ENCODE results near the gene KRT24. TPM values are rescaled to one million over a fixed set of nuclear protein-coding genes. Genes with fewer than 3 reads are reported as not detected.
A peak's percentile ranks its signal among the peaks of the same experiment; 100 is the strongest.
"Not testable (repeated sequence)": the region's sequence is repeated elsewhere in the genome, so short reads cannot be mapped to it uniquely, and the experiment has no call there.

Gene KRT24
- not detected in 2 replicates for total RNA-seq (2014; rRNA removed; shearing (Covaris generic); ENCODE audit: low replicate concordance)

DNA sequence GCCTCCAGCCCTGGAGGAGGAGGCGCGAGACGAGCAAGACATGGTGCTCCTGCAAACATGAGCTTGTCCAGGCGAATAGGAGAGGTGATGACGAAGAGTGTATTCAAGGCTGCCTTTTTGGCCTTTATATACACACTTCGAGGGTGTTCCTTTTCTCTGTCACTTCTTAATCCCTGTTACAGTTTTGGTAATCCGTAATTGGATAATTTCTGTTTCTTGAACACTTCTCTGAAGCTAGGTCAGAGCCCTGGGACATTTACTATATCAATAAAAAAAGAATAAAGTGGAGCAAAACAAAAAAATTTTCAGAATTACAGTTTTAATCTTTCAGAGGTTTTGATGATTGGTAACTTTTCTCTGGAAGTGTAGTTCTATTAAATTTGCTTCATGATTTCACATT lies at the start of gene KRT24:
TSS of gene KRT24 (minus strand) at position 101 of the 400 bp plus-strand sequence. CDS start at position 42, 59 bp downstream.
- Histone ChIP-seq H3K9me3 (no peaks in the 10 kb centered on the region), H3K27me3 (no peaks in the 10 kb centered on the region; the same call in 1 of the 2 replicates), H3K4me3 (no peak within 1 kb of the TSS), H3K36me3 (no peaks in the 10 kb centered on the region)
- no peak for DNase-seq

DNA sequence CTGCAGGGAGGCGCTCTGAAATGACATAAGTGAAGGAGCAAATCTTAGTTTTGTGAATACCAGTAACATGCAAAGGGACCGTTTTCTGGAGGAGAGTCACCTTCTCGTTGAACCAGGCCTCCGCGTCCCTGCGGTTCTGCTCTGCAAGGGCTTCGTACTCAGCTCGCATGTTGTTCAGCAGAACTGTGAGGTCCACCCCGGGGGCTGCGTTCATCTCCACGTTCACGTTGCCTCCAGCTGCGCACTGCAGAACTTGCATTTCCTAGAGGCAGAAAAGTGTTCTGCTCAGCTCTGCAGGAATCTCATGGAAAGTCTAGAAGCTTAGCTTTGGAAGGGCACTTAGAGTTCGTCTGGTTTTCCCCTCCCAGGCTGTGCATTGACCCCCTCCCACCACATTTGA lies 47.5 kb upstream of the KRT24 start:
- Histone ChIP-seq H3K36me3 (no peaks in the 10 kb centered on the region), H3K4me3 (no peak overlapping the region), H3K9me3 (no peaks in the 10 kb centered on the region), H3K27me3 (peaks cover 10% of the 10 kb centered on the region)
- no peak for DNase-seq

DNA sequence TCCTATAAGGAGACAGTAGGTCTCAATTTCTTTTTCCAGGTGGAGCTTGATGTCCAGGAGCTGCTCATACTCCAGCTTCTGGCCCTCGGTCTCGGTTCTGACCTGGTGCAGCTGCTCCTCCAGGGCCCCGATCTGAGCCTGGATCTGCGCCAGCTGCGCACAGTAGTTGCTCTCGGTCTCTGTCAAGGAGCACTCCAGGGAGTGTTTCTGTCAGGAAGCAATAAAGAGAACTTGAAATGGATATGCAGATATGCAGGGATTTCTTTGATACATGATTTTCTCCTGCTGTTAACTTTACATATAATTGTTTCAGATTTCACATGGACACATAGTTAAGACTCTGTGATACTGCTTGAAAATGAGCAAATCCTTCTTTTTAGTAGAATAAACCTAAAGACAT lies 46.8 kb upstream of the KRT24 start:
- Histone ChIP-seq H3K9me3 (no peaks in the 10 kb centered on the region), H3K36me3 (no peaks in the 10 kb centered on the region), H3K27me3 (peaks cover 10% of the 10 kb centered on the region), H3K4me3 (no peak overlapping the region)
- no peak for DNase-seq

- DNase-seq, H3K27me3 ChIP-seq: not testable (repeated sequence)
Measured at GRCh38 chr17:40748666-40749065, 45.1 kb upstream of the KRT24 start.

GRCh38 chr17:40738553-40738952 lies 35.0 kb upstream of the KRT24 start:
- DNase-seq: no peak
- peaks cover 6% of the 10 kb centered on the region; the same call in 1 of the 2 replicates for H3K27me3 ChIP-seq
- no peak overlapping the region for H3K4me3 ChIP-seq
- H3K36me3 ChIP-seq: no peaks in the 10 kb centered on the region
- H3K9me3 ChIP-seq: peaks cover 12% of the 10 kb centered on the region

More at GRCh38 chr17:40748666-40749065, 45.1 kb upstream of the KRT24 start:
- H3K9me3 ChIP-seq, H3K4me3 ChIP-seq, H3K36me3 ChIP-seq: not testable (repeated sequence)

DNA sequence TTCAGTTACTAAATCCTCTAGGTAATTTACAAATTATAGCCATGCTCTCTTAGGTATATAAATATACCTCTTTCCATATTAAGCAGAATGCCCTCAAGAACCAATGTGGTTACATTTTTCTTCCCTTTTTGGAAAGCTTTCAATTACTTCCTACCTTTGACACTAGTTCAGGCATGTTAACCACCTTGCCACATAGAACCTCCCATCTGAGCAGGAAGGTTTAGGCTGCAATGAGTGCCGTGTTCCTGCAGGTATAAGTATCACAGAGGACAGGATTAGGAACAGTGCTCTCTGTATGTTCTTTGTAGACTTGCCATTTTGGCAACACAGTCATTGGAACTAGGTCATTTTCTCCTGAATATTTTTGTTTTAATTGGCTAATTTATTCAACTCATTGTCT lies 31.5 kb upstream of the KRT24 start:
- DNase-seq: no peak
- H3K27me3 ChIP-seq: no peaks in the 10 kb centered on the region
- H3K9me3 ChIP-seq: no peaks in the 10 kb centered on the region

DNA sequence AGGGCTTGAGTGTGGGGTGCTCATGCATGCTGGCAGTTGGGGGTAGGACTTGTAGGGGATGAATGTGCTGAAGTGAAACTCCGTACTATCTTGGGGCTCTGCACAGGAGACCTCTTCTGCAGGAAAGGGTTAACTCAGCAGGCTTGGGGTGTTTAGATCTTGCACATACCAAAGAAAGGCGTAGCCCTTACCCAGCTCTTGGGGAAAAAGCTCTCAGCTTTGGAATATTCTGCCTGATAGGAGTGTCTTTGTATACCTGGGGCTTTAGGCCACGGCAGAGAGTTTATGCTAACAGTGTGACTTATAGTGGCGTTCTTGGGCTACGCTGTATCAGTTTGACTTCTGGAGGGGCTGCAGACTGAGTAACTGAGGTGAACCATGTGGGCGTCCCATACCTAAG lies 30.5 kb upstream of the KRT24 start:
- no peak overlapping the region for H3K4me3 ChIP-seq
- no peaks in the 10 kb centered on the region for H3K9me3 ChIP-seq
- no peaks in the 10 kb centered on the region for H3K36me3 ChIP-seq
- DNase-seq: no peak
- H3K27me3 ChIP-seq: no peaks in the 10 kb centered on the region

More for the DNA sequence above, 31.5 kb upstream of the KRT24 start:
- Histone ChIP-seq H3K36me3 (no peaks in the 10 kb centered on the region), H3K4me3 (no peak overlapping the region)

GRCh38 chr17:40730970-40731369 lies 27.4 kb upstream of the KRT24 start:
- Histone ChIP-seq H3K27me3 (no peaks in the 10 kb centered on the region), H3K36me3 (no peaks in the 10 kb centered on the region), H3K4me3 (no peak overlapping the region), H3K9me3 (no peaks in the 10 kb centered on the region)
- no peak for DNase-seq

DNA sequence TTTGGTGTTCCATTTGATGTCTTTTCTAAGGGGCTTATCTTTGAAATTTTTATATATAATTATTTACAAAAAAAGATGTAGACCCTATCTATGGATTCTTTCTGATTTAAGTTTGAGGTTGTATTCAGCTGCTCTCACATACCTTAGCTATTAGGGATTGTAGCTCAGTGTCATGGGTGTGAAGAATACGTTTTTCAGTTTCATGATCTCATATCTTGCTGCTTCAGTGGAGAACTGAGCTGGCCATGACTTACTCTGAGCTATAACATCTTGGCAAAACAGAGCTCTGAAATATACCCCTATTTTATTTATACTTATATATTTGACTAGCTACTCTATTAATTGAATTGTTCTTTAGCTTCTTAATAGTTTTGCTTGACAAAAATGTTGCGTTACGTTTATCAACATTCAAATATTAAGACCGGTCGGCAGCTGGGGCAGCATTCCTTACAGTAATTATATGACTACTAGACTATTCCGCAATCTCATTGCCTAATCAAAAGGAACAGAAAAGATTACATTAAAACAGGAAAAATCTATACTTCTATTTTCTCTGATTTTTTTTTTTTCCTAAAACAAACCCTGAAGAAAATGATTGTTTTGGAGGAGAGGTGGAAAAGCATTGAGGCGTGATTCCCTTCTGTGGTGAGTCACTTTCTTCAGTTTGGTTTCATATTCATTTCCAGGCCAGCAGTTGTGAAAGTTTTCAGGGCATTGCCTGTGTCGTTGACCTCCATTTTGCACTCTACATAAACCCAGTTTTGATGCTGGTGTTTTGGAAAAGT lies 24.1 kb upstream of the KRT24 start:
- Histone ChIP-seq H3K4me3 (no peak overlapping the region), H3K36me3 (no peaks in the 10 kb centered on the region), H3K27me3 (no peaks in the 10 kb centered on the region), H3K9me3 (no peaks in the 10 kb centered on the region)
- DNase-seq: peak; percentile 49

DNA sequence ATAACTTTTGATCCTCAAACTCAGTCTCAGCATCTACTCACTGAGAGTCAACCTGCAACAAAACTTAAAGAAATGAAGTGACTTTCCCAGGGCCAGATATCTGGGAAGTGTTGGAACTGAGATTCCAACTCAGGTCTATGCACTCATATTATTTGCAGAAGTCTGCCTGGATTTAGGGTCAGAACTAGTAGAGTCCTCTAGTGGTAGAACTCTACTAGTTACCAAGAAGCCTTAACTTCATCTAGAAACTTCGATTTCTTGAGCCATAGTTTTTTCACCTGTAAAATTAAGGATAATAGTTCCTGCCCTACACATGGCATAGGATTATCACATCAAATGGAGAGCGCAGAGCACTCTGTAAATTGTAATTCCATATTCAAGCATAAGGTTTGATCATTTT lies 23.4 kb upstream of the KRT24 start:
- H3K36me3 ChIP-seq: no peaks in the 10 kb centered on the region
- no peak overlapping the region for H3K4me3 ChIP-seq
- no peak for DNase-seq
- H3K9me3 ChIP-seq: no peaks in the 10 kb centered on the region
- H3K27me3 ChIP-seq: no peaks in the 10 kb centered on the region

DNA sequence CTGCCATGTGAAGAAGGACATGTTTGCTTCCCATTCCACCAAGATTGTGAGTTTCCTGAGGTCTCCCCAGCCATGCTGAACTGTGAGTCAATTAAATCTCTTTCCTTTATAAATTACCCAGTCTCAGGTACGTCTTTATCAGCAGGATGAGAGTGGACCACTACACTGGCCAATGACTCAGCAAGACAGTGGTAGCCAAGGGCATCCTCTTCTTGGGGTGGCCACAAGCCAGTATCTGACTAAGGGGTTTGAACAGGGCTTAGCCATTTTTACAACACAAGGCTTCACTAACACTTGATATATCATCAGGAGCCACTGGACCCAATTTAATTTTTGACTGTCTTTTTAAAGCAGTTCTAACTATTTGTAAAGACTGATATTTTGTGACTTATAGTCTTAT lies 21.1 kb upstream of the KRT24 start:
- no peak overlapping the region for H3K4me3 ChIP-seq
- no peaks in the 10 kb centered on the region for H3K9me3 ChIP-seq
- H3K36me3 ChIP-seq: no peaks in the 10 kb centered on the region
- no peaks in the 10 kb centered on the region for H3K27me3 ChIP-seq
- DNase-seq: peak; percentile 59

DNA sequence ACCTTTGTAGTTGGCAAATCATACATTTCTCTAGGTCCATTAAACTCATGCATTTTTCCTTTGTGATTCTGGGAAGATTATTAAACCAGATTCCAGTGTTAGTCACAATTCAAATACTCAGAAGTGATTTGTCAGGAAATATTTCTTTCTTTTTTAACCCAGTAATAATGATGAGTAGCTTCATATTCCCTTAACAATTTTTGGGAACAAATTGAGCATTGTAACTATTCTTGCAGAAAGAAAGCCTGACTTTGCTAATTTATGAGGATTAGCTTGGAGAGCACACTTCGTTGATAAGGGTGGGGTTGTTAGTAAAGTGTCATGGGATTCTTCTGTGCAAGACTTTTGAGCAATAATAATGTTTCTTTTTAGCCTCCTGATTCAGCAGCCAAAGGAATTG lies 18.7 kb upstream of the KRT24 start:
- DNase-seq: no peak
- no peaks in the 10 kb centered on the region for H3K36me3 ChIP-seq
- H3K4me3 ChIP-seq: no peak overlapping the region
- no peaks in the 10 kb centered on the region for H3K9me3 ChIP-seq
- H3K27me3 ChIP-seq: no peaks in the 10 kb centered on the region

DNA sequence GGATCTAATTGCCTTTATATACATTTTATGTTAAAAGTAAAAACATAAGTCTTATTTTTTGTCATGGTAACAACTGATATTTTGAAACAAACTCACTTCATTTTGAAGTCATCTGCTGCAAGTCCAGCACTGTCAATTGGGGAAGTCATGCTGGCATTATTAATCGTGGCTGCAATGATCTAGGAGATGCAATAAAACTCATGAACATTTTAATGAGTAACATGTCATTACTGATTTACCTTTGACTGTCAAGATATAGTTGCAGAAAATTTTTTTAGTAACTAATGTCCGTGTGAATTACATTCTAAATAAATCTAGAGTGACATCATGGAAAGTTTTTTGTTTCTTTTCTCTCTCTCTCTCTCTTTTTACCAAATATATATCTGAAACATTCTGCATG lies 17.3 kb upstream of the KRT24 start:
- no peak for DNase-seq
- H3K27me3 ChIP-seq: no peaks in the 10 kb centered on the region
- no peak overlapping the region for H3K4me3 ChIP-seq
- H3K9me3 ChIP-seq: no peaks in the 10 kb centered on the region
- no peaks in the 10 kb centered on the region for H3K36me3 ChIP-seq

GRCh38 chr17:40718930-40719329 lies 15.4 kb upstream of the KRT24 start:
- Histone ChIP-seq H3K9me3 (no peaks in the 10 kb centered on the region), H3K4me3 (no peak overlapping the region), H3K36me3 (no peaks in the 10 kb centered on the region), H3K27me3 (no peaks in the 10 kb centered on the region)
- no peak for DNase-seq

GRCh38 chr17:40717776-40718175 lies 14.2 kb upstream of the KRT24 start:
- no peak overlapping the region for H3K4me3 ChIP-seq
- no peak for DNase-seq
- no peaks in the 10 kb centered on the region for H3K27me3 ChIP-seq

GRCh38 chr17:40714473-40714872 lies 10.9 kb upstream of the KRT24 start:
- no peaks in the 10 kb centered on the region for H3K27me3 ChIP-seq
- H3K9me3 ChIP-seq: no peaks in the 10 kb centered on the region
- H3K36me3 ChIP-seq: no peaks in the 10 kb centered on the region
- no peak for DNase-seq
- H3K4me3 ChIP-seq: no peak overlapping the region

More at GRCh38 chr17:40717776-40718175, 14.2 kb upstream of the KRT24 start:
- H3K9me3 ChIP-seq: no peaks in the 10 kb centered on the region
- H3K36me3 ChIP-seq: no peaks in the 10 kb centered on the region

DNA sequence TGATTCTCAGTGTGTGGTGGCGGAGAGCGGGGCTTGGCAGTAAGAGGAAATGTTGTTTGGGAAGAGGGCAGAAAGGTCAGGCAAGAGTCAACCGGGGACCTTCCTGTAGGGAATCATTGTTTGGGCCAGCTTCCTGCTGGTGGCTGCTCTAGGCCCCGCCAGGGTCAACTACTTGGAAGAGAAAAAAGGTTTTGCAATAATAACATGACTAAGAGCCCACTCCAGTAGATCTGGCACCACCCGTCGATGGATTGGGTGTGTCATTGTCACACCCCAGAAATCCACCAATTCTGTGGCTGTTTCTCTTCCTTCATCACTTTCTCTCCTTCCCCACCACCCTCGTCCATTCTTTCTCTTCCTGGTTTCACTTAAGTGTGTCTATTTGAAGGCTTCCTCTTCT lies 4.2 kb upstream of the KRT24 start:
- peak; percentile 57 for DNase-seq
- Histone ChIP-seq H3K4me3 (no peak overlapping the region), H3K27me3 (no peaks in the 10 kb centered on the region; the same call in 1 of the 2 replicates), H3K9me3 (no peaks in the 10 kb centered on the region), H3K36me3 (no peaks in the 10 kb centered on the region)

DNA sequence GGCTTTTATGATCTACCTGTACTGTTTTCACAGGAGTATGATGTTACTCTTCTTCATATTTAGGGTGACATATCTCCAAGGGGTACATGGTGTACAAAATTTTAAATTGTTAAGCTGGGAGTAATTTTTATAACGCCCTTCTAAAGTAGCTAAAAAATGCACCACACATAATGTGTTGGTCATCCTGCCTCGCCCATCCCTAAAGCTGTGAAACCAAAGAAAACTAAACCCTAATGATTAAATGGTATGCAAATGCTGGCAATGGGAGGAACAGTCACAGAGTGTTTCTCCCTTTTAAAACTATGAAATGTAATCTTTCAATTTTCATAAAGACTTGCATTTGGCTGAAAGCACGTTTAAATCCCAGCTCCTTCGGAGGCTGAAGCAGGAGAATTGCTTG lies 2.0 kb upstream of the KRT24 start:
- H3K9me3 ChIP-seq: no peaks in the 10 kb centered on the region
- H3K4me3 ChIP-seq: no peak overlapping the region
- DNase-seq: no peak
- H3K27me3 ChIP-seq: no peaks in the 10 kb centered on the region; the same call in 1 of the 2 replicates
- H3K36me3 ChIP-seq: no peaks in the 10 kb centered on the region

Measured in MG63 (cell line).